ENCODE measurements around the gene EYS.
"Not testable (repeated sequence)": the region's sequence is repeated elsewhere in the genome, so short reads cannot be mapped to it uniquely, and the experiment has no call there.

EYS gene

DNA sequence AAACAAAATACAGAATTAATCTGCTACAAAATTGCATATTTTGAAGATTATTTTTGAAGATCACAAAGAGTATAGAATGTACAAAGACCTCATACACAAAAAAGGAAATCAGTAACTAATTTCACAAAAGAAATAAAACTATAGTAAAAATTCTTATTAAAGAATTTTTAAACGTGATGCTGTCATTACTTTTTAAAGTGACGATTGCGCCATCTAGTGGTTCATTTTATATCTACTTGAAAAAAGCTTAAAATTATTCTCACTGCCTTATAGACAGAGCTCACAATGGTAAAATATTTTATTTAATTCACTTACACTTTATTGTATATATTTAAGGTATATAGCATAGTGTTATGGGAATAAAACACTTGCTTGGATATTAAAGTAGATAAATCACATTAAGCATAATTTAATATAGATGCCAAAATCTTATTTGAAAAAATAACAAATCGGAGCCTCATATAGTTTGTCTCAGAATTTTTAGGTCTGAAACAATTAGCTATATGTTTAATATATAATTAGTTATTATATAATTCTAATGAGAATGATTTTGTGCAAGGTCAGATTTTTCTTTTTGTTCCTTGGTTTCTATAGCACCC lies 1942.6 kb downstream of the EYS start:
- DNase-seq (ENCODE audit: low read depth, low spot score): no peak
- Histone ChIP-seq H3K4me1 (ENCODE audit: insufficient read depth, insufficient read length) (no peaks in the 10 kb centered on the region), H3K4me3 (ENCODE audit: insufficient read length, low read depth) (no peak overlapping the region), H3K27me3 (ENCODE audit: insufficient read depth, insufficient read length) (no peaks in the 10 kb centered on the region), H3K9ac (ENCODE audit: insufficient read length, low read depth) (no peak overlapping the region), H3K9me3 (ENCODE audit: insufficient read depth, low read length) (no peaks in the 10 kb centered on the region), H3K36me3 (ENCODE audit: insufficient read depth, insufficient read length, low read length) (no peaks in the 10 kb centered on the region)
- no peak for TF ChIP-seq ZNF274 (IDR thresholded peaks at IDR 0.05; ENCODE audit: low read depth, low read length)
- no peak for TF ChIP-seq YY1 (IDR thresholded peaks at IDR 0.05; ENCODE audit: insufficient read depth, insufficient read length)
- no peak for TF ChIP-seq SUZ12 (IDR thresholded peaks at IDR 0.05; ENCODE audit: extremely low read depth, insufficient read depth, insufficient read length)

- Histone ChIP-seq H3K27me3 (ENCODE audit: insufficient read depth, insufficient read length) (no peaks in the 10 kb centered on the region), H3K9ac (ENCODE audit: insufficient read length, low read depth) (no peak overlapping the region), H3K4me1 (ENCODE audit: insufficient read depth, insufficient read length) (no peaks in the 10 kb centered on the region), H3K9me3 (ENCODE audit: insufficient read depth, low read length) (peaks cover 7% of the 10 kb centered on the region; the same call in 1 of the 2 replicates), H3K36me3 (ENCODE audit: insufficient read depth, insufficient read length, low read length) (no peaks in the 10 kb centered on the region), H3K4me3 (ENCODE audit: insufficient read length, low read depth) (no peak overlapping the region)
- no peak for DNase-seq (ENCODE audit: low read depth, low spot score)
- no peak for TF ChIP-seq SUZ12 (IDR thresholded peaks at IDR 0.05; ENCODE audit: extremely low read depth, insufficient read depth, insufficient read length)
- TF ChIP-seq ZNF274 (IDR thresholded peaks at IDR 0.05; ENCODE audit: low read depth, low read length): no peak
- TF ChIP-seq YY1 (IDR thresholded peaks at IDR 0.05; ENCODE audit: insufficient read depth, insufficient read length): no peak
These were observed 1946.8 kb downstream of the EYS start for GRCh38 chr6:63760199-63760598.

DNA sequence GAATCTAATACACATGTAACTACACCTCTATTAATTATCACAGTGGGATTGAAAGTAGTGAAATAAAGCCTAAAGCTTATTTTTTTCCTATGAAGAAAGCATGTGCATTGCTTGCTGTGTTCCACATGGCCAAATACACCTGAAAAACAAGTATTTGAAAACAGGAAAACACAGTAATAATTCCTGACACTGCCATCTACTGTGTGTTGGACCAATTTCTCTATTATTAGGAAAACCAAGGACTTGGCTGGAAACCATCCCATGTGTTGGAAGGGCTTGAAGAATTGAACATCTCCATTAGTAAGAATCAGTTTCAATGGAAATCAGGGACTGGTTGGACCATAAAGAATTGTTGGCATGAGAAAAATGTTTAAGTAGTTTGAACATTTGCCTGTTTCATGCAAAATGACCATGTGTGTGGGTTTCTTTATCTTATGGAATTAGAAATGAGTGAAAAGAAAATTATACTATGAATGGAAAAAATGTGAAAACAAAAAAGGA lies 1947.4 kb downstream of the EYS start:
- Histone ChIP-seq H3K9me3 (ENCODE audit: insufficient read depth, low read length) (peaks cover 7% of the 10 kb centered on the region; the same call in 1 of the 2 replicates), H3K4me3 (ENCODE audit: insufficient read length, low read depth) (no peak overlapping the region), H3K36me3 (ENCODE audit: insufficient read depth, insufficient read length, low read length) (no peaks in the 10 kb centered on the region), H3K27me3 (ENCODE audit: insufficient read depth, insufficient read length) (no peaks in the 10 kb centered on the region), H3K9ac (ENCODE audit: insufficient read length, low read depth) (no peak overlapping the region), H3K4me1 (ENCODE audit: insufficient read depth, insufficient read length) (no peaks in the 10 kb centered on the region)
- DNase-seq (ENCODE audit: low read depth, low spot score): no peak
- TF ChIP-seq YY1 (IDR thresholded peaks at IDR 0.05; ENCODE audit: insufficient read depth, insufficient read length): no peak

GRCh38 chr6:63757826-63758225 lies 1949.2 kb downstream of the EYS start:
- Histone ChIP-seq H3K4me1 (ENCODE audit: insufficient read depth, insufficient read length) (no peaks in the 10 kb centered on the region), H3K4me3 (ENCODE audit: insufficient read length, low read depth) (no peak overlapping the region), H3K9me3 (ENCODE audit: insufficient read depth, low read length) (peaks cover 7% of the 10 kb centered on the region; the same call in 1 of the 2 replicates), H3K27me3 (ENCODE audit: insufficient read depth, insufficient read length) (no peaks in the 10 kb centered on the region), H3K36me3 (ENCODE audit: insufficient read depth, insufficient read length, low read length) (no peaks in the 10 kb centered on the region), H3K9ac (ENCODE audit: insufficient read length, low read depth) (no peak overlapping the region)
- no peak for DNase-seq (ENCODE audit: low read depth, low spot score)
- no peak for TF ChIP-seq SUZ12 (IDR thresholded peaks at IDR 0.05; ENCODE audit: extremely low read depth, insufficient read depth, insufficient read length)
- TF ChIP-seq YY1 (IDR thresholded peaks at IDR 0.05; ENCODE audit: insufficient read depth, insufficient read length): no peak
- no peak for TF ChIP-seq ZNF274 (IDR thresholded peaks at IDR 0.05; ENCODE audit: low read depth, low read length)

DNA sequence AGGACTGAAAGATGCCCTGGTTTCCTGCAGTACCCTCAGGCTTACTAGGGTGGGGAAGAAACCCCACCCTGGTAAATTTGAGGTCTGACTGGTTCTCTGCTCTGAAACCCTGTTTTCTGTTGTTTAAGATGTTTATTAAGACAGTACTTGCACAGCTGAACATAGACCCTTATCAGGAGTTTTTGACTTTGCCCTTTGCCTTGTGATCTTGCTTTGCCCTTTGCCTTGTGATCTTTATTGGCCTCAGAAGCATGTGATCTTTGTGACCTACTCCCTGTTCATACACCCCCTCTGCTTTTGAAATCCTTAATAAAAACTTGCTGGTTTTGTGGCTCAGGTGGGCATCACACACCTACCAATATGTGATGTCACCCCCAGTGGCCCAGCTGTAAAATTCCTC lies 1949.8 kb downstream of the EYS start:
- not testable (repeated sequence) for DNase-seq (ENCODE audit: low read depth, low spot score); H3K27me3 ChIP-seq (ENCODE audit: insufficient read depth, insufficient read length); H3K4me1 ChIP-seq (ENCODE audit: insufficient read depth, insufficient read length); H3K9me3 ChIP-seq (ENCODE audit: insufficient read depth, low read length); H3K4me3 ChIP-seq (ENCODE audit: insufficient read length, low read depth); H3K9ac ChIP-seq (ENCODE audit: insufficient read length, low read depth); H3K36me3 ChIP-seq (ENCODE audit: insufficient read depth, insufficient read length, low read length)

DNA sequence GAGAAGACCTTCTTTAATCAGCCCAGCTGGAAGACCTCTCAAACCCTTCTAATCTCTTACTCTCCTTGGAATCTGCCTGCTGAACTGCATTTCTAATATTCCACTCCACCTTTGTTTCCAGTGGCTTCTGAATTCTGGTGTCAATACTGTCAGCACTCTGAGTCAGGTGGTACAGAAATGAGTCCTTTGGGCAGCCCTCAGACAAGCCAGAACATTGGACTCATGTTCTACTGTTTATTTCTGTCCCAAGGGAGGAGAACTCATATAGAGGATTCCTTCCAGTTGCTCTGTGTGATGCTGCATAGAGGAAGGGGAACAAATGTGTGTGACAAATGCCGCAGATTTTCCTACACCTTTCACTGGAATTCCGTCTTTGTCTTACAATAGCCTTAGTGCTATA lies 1956.6 kb downstream of the EYS start:
- no peaks in the 10 kb centered on the region for H3K36me3 ChIP-seq (ENCODE audit: insufficient read depth, insufficient read length, low read length)
- no peaks in the 10 kb centered on the region for H3K9me3 ChIP-seq (ENCODE audit: insufficient read depth, low read length)
- H3K4me3 ChIP-seq (ENCODE audit: insufficient read length, low read depth): no peak overlapping the region
- no peaks in the 10 kb centered on the region for H3K27me3 ChIP-seq (ENCODE audit: insufficient read depth, insufficient read length)
- no peak for DNase-seq (ENCODE audit: low read depth, low spot score)
- H3K4me1 ChIP-seq (ENCODE audit: insufficient read depth, insufficient read length): no peaks in the 10 kb centered on the region
- TF ChIP-seq ZNF274 (IDR thresholded peaks at IDR 0.05; ENCODE audit: low read depth, low read length): no peak
- TF ChIP-seq SUZ12 (IDR thresholded peaks at IDR 0.05; ENCODE audit: extremely low read depth, insufficient read depth, insufficient read length): no peak
- no peak for TF ChIP-seq YY1 (IDR thresholded peaks at IDR 0.05; ENCODE audit: insufficient read depth, insufficient read length)
- no peak overlapping the region for H3K9ac ChIP-seq (ENCODE audit: insufficient read length, low read depth)

DNA sequence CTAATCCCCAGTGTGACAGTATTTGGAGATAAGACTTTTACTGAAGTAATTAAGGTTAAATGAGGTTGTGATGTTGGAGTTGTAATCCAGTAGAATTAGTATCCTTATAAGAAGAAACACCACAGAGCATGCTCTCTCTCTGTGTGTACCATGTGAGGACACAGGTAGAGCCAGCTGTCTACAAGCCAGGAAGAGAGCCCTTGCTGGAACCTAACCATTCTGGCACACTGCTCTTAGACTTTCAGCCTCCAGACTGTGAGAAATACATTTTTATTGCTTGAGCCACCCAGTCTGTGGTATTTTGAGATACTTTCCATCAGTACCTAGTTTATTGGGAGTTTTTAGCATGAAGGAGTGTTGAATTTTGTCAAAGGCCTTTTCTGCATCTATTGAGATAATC lies 1961.2 kb downstream of the EYS start:
- TF ChIP-seq ZNF274 (IDR thresholded peaks at IDR 0.05; ENCODE audit: low read depth, low read length) (no peak), YY1 (IDR thresholded peaks at IDR 0.05; ENCODE audit: insufficient read depth, insufficient read length) (no peak), SUZ12 (IDR thresholded peaks at IDR 0.05; ENCODE audit: extremely low read depth, insufficient read depth, insufficient read length) (no peak)
- H3K9ac ChIP-seq (ENCODE audit: insufficient read length, low read depth): no peak overlapping the region
- H3K4me1 ChIP-seq (ENCODE audit: insufficient read depth, insufficient read length): no peaks in the 10 kb centered on the region
- H3K4me3 ChIP-seq (ENCODE audit: insufficient read length, low read depth): no peak overlapping the region
- no peaks in the 10 kb centered on the region for H3K36me3 ChIP-seq (ENCODE audit: insufficient read depth, insufficient read length, low read length)
- DNase-seq (ENCODE audit: low read depth, low spot score): no peak
- H3K9me3 ChIP-seq (ENCODE audit: insufficient read depth, low read length): no peaks in the 10 kb centered on the region
- H3K27me3 ChIP-seq (ENCODE audit: insufficient read depth, insufficient read length): no peaks in the 10 kb centered on the region

DNA sequence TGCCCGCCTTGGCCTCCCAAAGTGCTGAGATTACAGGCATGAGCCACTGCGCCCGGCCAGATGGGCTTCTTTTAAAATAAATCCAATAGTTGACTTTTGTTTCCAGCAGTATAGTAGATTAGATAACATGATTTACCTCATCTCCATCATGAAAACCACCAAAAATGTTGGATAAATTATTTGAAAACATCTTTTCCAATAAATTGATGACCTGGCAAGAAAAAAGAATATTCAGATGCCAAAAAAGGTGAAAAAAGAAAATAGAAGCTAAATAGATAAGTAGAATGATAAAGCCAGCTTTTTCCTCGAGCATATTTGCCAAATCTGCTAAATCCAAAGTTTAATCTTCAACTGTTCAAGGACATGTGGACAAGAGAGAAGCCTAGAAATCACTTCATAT lies 1962.2 kb downstream of the EYS start:
- TF ChIP-seq SUZ12 (IDR thresholded peaks at IDR 0.05; ENCODE audit: extremely low read depth, insufficient read depth, insufficient read length): no peak
- no peak for TF ChIP-seq YY1 (IDR thresholded peaks at IDR 0.05; ENCODE audit: insufficient read depth, insufficient read length)
- no peak for TF ChIP-seq ZNF274 (IDR thresholded peaks at IDR 0.05; ENCODE audit: low read depth, low read length)
- no peaks in the 10 kb centered on the region for H3K36me3 ChIP-seq (ENCODE audit: insufficient read depth, insufficient read length, low read length)
- no peak overlapping the region for H3K9ac ChIP-seq (ENCODE audit: insufficient read length, low read depth)
- no peaks in the 10 kb centered on the region for H3K9me3 ChIP-seq (ENCODE audit: insufficient read depth, low read length)
- H3K4me3 ChIP-seq (ENCODE audit: insufficient read length, low read depth): no peak overlapping the region
- H3K4me1 ChIP-seq (ENCODE audit: insufficient read depth, insufficient read length): no peaks in the 10 kb centered on the region
- no peak for DNase-seq (ENCODE audit: low read depth, low spot score)
- no peaks in the 10 kb centered on the region for H3K27me3 ChIP-seq (ENCODE audit: insufficient read depth, insufficient read length)
